HG03354 (cell line): ENCODE measurements around the gene PLOD2.

ENCODE experiments used
- ATAC-seq: cut with Tn5 transposase; IDR thresholded peaks from one replicate; pipeline ENCODE4 v1.9.1; 2021; ENCODE audit warnings: mild to moderate bottlenecking; ENCODE audit not compliant: unreplicated experiment, poor library complexity, severe bottlenecking

PLOD2 gene

DNA sequence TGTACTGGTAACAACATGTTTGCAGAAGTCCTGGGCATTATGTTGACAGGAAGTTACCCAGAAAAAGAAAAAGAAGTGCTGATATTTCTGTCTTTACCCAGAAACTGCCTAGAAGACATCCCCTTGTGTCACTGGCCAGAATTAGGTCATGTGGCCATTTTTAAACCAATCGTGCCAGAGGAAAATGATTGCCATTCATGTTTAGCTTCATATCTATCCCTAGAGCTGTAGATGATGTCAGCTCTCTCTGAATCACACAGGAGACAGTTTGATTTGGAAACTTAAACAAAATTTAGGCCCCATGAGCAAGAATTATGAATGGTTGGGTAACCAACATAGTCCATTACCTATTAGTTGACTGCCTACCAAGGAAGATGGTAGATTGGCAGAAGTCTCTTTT lies 8.9 kb upstream of the PLOD2 start:
- no peak for ATAC-seq

DNA sequence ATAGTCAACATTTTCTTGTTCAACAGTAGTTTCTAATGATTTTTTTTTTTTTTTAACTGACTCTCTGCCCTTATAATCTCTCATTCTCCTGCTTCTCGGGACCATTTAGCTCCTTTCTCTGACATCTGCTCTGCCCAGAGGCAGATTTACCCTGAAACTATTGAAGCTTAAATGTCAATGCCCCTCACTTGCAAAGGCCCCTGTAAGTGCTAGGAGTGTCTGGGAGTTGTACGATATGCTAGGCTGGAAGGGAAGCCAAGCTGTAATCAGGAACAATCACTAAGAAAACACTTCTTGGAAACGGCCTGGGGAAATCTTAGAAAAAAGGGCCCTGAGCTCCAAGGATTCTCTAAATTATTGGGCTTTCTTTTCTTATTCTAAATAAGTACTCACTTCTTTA lies 5.8 kb upstream of the PLOD2 start:
- no peak for ATAC-seq

DNA sequence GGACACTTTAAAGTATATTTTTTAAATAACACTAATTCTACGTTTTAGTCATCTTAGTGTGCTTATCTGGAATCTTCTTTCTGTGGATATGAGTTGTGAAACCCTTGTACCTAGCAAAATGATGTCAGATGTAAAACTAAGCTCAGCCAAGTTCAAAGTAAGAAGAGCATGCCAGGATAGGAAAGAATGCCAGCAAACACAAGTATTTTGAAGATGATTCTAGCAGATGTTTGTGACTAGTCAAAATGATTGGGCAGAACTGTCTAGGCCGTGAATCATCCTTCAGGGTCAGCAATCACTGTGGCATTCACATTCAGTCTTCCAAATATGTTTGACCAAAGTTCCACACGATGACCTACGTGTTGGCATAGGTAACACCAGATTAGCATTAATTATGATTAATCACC lies 5.4 kb upstream of the PLOD2 start:
- ATAC-seq = no peak

DNA sequence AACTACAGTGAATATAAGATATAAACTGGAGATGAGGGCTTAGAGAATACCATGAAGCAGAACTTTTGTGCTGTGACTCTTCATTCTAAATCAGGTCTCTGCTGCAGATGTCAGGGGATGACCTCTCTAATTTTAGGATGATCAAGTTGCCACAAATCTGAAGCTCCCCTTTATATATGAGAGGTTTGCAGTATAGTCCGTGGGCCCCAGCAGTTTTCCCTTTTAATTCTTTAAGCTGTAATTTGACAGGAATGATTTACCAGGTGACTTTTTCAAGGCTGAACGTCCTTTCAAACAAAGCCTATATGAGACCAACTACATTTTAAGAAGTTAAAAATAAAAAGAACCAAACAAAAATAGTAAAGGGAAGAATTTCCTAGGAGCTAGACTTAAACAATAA lies 4.9 kb upstream of the PLOD2 start:
- ATAC-seq = no peak

DNA sequence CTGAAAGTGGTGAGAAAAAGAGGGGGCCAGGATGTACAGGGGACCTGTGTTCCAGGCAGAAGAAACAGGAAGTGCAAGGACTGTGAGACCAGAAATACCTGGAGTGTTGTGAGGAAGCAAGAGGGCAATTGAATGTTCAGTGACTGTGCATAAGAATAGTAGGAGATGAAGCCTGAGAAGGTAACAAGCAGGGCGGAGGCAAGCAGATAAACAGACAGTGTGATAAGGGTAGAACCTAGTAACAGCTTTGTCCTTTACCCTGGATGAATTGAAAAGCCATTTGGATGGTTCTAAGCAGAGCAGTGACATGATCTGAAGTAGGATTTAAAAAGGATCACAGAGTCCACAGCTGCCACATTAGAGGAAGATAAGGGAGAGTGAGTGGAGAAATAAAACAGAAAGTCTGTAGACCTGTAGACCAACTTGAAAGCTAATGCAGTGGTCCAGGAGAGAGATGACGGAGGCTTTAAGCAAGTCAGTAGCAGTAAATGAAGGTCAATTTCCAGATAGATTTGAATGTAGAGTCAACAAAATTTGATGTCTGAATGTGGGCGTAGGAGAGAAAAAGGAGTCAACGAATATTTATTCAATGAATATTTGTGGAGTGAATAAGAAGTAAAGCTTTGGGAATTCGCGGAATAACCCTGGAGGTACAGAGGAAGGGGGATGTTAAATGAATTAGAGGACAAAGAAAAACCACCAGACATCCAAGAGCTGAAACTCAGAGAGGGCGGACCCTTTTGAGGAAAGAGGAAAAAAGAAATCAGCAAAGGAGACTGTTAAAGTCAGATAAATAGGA lies 4.2 kb upstream of the PLOD2 start:
- no peak for ATAC-seq

DNA sequence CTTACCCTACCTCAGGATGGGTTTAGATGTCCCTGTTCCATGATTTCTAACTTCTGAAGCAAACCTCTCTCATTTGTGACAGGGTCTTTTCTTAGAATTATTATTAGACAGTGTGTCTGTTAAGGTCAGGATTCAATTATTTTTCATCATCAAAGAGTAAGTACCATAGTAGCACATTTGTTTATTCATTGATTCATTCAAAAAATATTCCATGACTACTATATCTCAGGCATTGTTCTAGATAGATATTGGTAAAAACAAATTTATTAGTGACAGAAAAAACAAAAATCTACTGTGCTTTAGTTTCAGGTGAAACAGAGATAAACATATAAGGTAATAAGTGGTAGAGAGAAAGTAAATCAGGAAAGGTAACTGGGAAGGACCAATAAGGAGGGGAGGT lies 3.5 kb upstream of the PLOD2 start:
- no peak for ATAC-seq

DNA sequence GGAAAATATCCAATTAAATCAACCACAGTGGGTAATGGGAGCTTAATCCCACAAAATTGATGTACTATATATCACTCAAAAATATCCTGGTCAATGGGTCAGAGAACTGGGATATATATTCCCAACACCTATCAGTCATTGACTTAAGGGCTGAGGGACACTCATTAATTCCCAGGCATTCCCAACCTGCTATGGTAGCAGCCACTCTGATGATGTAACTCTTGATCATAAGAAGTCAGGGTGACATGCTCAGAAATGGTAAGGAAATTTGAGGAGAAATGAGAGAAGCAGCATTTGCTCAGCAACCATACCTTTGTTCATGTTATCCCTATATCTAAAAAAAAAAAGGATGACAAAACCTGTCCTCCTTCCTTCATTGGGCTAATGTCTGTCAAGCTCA lies 3.1 kb upstream of the PLOD2 start:
- no peak for ATAC-seq

DNA sequence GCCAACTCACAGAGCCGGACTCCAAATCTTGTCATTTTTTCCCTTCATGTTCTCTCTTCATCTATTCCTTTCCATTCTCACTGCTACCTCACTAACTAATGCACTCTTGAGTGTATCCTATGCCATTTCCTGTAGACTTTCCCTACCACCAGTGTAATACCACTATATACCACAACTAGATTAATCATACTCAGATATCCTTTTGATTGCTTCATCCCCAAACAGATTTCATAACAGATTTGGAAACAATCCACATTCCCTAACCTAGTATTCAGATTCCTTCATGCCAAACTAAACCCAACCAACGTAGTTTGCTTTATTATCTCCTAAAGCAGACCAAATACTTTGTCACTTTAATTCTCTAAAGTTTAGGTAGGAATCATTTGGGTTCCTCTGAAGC lies 2.6 kb upstream of the PLOD2 start:
- no peak for ATAC-seq

DNA sequence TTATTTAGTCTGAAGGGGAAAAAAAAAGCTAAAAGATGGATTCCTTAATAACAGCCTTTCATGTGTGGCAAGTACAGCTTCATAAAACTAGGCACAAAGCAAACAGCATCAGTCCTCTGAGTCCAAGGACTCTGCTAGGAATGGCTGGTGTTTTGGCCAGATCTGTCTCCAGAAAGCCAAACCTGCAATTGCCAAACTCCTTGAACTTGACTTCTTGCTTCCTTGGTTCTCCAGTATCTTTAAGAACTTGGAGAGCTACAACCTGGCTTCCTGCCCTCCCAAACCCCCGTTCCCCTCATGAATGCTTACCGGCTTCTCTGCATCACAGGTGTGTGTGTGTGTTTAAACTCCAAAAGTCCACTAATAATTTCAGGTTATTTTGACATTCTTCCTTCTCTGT lies 1.6 kb upstream of the PLOD2 start:
- no peak for ATAC-seq

DNA sequence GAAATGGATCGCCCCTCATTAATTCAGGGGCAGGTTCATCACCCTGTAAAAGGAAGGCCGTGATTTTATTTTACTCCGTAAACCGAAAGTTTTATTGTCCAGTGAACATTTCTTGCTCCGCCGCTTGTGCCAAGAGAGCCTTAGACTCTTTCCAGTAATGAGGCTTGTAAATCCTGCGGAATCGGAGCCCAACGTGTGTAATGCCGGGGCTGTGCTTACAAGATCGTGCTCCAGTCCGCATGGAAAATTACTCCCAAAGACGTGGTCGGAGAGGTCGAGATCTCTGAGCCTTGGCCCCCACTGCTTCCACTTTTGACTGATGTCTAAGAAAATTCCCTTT lies 649 bp upstream of the PLOD2 start:
- no peak for ATAC-seq

DNA sequence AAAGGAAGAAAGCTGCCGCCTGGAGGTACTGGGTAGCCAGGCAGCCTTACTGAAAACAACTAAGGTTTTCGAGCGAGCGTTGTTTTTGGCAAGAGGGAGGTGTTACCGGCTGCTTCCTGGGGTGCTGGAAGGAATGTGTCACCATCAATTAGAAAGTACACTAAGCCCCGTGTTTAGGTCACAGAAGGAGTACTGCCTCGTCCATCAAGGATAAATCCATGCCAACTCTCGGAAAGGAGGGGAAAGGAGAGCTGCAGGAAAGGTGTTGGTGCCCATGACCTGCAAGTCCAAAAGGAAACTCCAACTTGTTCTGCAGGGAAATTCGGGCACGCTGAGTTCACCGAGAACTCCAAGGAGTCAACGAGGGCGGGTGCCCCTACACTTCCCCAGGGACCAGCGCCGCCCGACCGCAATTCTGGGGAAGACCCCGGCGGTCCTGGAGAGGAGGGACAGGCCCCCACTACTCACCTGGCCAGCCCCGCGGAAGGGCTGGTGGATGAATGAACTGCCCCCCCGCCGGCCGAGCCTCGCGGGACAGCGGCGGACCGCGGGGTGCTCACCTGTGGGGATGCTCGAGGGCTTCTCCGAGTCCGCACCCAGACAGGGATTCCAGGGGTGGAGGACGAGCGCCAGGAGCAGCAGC lies 542 bp downstream of the PLOD2 start:
- ATAC-seq = peak; percentile 18

DNA sequence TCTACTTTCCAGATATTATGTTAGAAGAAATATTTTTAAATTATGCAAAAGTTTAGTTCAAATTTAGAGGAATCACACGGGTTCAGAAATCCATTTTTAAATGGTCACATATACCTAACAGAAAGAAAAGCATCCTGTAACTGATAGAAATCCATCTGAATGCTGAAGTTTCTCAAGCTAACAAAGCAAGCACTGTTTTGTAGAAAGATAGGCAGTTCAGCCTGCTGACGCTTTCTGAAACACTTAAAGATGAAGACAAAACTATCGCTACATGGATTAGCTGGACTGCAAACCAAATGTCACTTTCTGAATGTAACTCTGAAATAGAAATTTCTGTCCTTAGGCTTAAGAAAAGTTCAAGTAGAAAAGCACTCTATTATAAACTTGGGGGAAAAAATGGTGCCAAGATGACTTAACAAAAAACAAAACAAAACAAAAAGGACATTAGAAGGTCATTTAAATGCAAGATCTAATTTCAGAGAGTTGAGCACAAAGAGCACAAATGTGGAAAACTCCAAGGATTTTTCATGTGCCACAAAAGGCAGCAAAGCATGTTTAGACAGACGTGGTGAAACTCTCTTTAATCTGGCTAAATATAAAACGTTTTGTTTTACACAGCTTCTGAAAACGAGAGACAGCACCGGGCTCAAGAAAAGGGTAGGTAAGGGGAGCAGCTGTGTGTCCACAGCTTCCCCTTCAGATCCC lies 1.2 kb downstream of the PLOD2 start:
- ATAC-seq = no peak

DNA sequence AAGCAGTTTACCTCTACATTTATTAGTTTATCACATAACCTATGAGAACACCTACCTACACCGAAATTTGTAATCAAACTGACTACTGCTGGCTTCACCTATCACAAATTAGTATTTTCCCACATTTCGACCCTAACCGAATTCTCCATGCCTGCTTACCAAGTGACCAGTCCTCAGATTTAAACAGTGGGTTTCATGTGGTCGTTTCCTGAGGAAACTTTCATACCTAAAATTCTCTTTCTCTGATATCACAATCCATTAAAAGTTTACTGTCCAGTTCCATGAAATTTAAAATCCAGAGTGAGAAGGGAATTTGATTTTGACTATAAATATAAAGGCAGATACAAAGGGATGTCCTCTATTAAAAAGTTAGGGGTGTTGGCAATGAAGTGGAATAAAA lies 1.9 kb downstream of the PLOD2 start:
- ATAC-seq = no peak

DNA sequence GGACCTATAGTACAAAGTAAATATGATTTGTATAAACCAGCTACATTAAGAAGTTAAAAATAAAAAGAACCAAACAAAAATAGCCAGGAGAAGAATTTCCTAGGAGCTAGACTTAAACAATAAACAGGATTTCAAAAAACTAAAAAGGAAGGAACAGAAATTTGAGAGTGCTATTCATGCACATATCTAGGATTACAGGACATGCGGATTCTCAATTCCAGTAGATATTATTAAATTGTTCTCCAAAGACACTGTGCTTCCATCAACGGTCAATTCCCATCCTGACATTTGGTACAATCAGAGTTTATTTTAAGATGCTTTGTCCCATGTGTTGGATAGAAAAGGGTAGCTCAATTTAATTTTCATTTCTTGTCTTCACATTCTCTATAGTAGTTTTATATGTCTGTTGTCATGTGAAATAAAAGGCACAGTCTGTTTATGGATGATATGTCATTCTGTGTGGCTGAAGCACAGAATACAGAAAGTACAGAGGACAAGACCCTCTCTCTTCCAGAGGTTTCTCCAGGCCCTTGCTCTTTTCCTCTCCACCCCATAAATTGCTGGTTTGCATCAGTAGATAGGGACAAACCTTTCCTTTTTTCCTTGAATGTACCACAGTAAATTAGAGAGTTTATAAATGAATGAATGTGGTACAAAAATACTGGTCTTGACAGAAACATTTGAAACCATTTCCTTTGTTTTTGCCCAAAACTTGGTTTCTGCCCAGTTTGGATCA lies 3.5 kb downstream of the PLOD2 start:
- no peak for ATAC-seq

DNA sequence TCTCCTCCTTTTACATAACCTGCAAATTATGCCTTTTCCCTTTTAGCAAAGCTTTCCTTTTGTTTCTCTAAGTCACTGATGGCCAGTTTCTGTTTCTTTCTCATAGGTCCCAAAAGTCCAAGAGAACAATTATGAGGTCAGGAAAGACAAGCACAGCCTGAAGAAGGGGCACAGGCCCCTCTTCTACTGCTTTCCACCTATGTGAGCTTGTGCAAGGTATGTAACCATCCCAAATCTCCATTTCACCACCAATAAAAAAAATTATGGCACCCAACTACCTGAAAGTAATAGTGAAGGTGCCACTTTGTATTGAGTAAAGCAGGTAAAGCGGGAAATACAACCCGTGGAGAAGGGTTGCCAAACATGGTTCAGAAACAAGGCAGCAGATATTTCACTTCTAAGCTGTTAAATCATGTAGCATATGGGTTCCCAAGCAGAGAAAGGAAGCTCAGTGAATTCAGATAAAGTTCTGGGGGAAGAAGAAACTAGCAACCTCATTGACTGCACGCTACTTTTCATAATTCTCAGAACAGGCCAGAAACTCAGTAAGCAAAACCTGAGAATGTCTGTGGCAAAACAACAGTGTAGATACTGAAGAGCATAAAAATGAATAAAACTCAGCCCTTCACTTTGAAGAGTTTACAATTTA lies 4.2 kb downstream of the PLOD2 start:
- no peak for ATAC-seq

DNA sequence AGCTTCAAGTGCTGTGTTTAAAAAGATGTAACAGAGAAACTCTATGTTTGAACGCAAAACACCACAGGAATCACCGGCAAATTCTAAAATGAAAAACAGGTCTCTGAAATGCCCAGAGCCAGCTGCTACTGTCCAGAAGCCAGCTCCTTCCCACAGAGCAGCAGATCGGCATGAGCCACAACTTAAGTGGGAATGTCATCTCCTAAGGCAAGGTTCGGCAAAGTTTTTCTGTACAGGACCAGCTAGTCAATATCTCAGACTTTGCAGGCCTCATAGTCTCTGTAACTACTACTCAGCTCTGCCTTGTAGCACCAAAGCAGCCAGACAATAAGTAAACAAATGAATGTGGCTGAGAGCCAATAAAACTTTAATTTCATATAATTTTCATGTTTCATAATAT lies 4.9 kb downstream of the PLOD2 start:
- no peak for ATAC-seq

DNA sequence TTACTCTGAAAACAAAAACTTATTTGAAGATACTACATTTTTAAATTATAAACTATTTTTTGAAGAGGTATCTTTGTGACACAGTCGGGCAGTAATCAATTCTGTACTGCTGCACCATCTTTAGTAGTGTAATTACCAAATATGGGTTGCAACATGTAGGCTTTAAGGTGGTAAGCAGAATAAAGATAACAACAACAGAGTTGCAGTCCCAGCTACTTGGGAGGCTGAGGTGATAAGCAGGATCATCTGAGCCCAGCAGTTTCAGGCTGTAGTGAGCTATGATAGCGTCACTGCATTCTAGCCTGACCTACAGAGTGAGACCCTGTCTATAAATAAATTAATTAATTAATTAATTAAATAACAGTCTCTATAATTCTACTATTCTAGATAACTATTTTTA lies 6.0 kb downstream of the PLOD2 start:
- no peak for ATAC-seq

DNA sequence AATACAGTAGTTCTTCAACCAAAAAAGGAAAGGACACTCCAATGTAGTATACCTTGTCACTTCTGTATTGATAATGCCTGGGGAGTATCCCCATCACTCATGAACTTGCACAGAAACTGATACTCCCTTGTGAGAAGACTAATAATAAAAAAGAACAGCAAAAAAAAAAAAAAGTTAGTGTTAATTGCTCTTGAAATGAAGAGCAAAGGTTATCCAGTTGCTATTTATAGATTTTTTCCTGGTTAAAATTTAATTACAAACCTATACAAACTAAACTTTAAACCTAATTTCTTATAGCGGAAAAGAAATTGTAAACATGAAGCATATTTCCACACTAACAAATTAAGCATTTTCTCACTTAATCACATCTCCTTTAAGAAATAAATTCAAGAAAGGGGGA lies 6.7 kb downstream of the PLOD2 start:
- no peak for ATAC-seq

DNA sequence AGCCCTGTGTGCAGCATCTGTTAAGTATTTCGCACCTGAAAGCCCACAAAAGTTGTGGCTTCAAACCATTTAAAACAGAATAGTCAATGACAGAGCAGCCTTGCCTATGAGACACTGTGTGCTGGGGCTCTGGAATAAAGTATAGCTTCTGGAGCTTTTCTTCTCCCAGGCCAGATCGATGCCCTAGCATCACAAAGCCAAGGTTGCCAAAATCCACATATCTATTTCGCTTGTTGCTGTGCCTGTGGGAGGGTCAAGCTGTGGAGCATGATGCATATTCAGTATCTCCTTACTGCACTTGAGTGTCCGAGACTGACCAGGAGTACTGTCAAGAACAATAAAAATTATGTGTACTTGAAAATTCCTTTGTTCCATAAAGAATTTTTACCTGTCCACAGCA lies 7.6 kb downstream of the PLOD2 start:
- no peak for ATAC-seq

DNA sequence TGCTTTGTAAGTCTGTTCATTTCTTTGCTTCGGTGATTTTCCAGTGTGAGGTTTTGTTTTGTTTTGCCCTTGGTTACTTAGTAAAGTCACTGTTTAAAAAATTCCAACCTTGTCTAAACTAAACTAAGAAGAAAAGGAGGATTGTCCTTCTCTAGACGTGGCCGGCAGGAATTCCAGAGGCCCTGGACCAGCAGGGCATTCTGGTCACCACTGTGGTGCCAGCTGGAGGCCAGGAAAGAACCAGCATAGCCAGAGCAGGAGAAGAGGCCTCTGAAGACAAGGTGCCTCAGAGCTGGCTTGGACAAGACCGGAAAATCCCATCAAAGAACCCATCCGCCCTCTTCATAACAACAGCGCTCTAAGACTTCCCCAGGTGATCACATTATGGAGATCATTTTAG lies 8.2 kb downstream of the PLOD2 start:
- ATAC-seq = no peak
